Psoas muscle (tissue), 8 donors: ENCODE data around the gene ATG16L2. TPM values are rescaled to one million over a fixed set of nuclear protein-coding genes. Genes with fewer than 3 reads are reported as not detected.

Source experiments
- ATAC-seq, 4 donors: fragments of 200-7000 bp; cut with Tn5 transposase; one replicate each; pipeline ENCODE4 v1.9.1; 2020; ENCODE audit warnings: moderate library complexity in 3 of 4, mild to moderate bottlenecking in 2 of 4
- DNase-seq, 2 donors: peaks; one replicate each; pipeline ENCODE4 v3.0.0-alpha.2; 2020
- H3K27ac ChIP-seq: fragments of 200-600 bp; one replicate; pipeline ENCODE4 v1.8.0; 2022
- H3K27me3 ChIP-seq, 3 donors: fragments of 200-600 bp in 1 of 3; one replicate each; pipeline versions ENCODE4 v1.6.1 to v1.8.0; 2013 to 2022; ENCODE audit warnings: low read length in 2 of 3, mild to moderate bottlenecking in 2 of 3, moderate library complexity in 1 of 3; ENCODE audit not compliant: insufficient read depth in 3 of 3
- H3K36me3 ChIP-seq, 2 donors: fragments of 200-600 bp in 1 of 2; one replicate each; pipeline versions ENCODE4 v1.6.1 to v1.8.0; 2013 to 2022; ENCODE audit warnings: low read depth in 1 of 2, mild to moderate bottlenecking in 1 of 2, moderate library complexity in 1 of 2; ENCODE audit not compliant: insufficient read depth in 1 of 2
- H3K4me1 ChIP-seq: fragments of 200-600 bp; one replicate; pipeline ENCODE4 v1.8.0; 2022
- H3K4me3 ChIP-seq: fragments of 200-600 bp; one replicate; pipeline ENCODE4 v1.8.0; 2022; ENCODE audit warnings: mild to moderate bottlenecking
- H3K9me3 ChIP-seq: fragments of 200-600 bp; one replicate; pipeline ENCODE4 v1.8.0; 2022
- WGBS, 3 donors: extraction: QIAGEN DNeasy Blood & Tissue Kit; methylation state at CpG; one replicate each; pipeline versions ENCODE4 v1.1.6 to v1.1.7; 2013; 5-methylcytosine and 5-hydroxymethylcytosine counted together
- intact Hi-C, 2 donors: fragments of 100-400 bp; cut with DNase I; formaldehyde crosslinking; loops; one replicate each; pipeline versions ENCODE4 v1.11.0 to v1.14.2; 2022
- polyA plus RNA-seq, 3 donors: library from polyadenylated mRNA; stranded (reverse); fragments of 200-250 nt; gene quantifications; one replicate each; pipeline ENCODE4 v1.2.3, GENCODE V29; 2013
- total RNA-seq, 4 donors: library from RNA; stranded (reverse); fragmentation: NEBNext Ultra II Directional in 2 of 4; extraction: Animal tissue kit (Norgen Biotek cat#: 25700) in 2 of 4; gene quantifications; one replicate each; pipeline versions ENCODE4 v1.2.1 to v1.2.4, GENCODE V29; 2021 to 2023
- TF ChIP-seq, protein P1 (sequence below): fragments of 200-600 bp; IDR thresholded peaks from one replicate; pipeline ENCODE4 v1.8.0; 2022; ENCODE audit warnings: antibody characterized with exemption
- donor health status: healthy with polysubstance abuse.
- donor health status: DM: no; HTN: no; CAD: no; lungs with moderate emphysema.
- donor health status: Bipolar disorder and iron deficiency.
- donor health status: healthy.
- donor health status: DM: yes; HTN: yes; CAD: no.
- donor health status: DM: no; HTN: no; CAD: no.
- donor health status: DM: no; HTN: no; CAD: no.
- donor health status: DM: yes; HTN: yes; CAD: no.

ATG16L2 gene
- total and polyA plus RNA-seq, 7 donors = 3.9 to 9.6 (median 4.9) TPM

DNA sequence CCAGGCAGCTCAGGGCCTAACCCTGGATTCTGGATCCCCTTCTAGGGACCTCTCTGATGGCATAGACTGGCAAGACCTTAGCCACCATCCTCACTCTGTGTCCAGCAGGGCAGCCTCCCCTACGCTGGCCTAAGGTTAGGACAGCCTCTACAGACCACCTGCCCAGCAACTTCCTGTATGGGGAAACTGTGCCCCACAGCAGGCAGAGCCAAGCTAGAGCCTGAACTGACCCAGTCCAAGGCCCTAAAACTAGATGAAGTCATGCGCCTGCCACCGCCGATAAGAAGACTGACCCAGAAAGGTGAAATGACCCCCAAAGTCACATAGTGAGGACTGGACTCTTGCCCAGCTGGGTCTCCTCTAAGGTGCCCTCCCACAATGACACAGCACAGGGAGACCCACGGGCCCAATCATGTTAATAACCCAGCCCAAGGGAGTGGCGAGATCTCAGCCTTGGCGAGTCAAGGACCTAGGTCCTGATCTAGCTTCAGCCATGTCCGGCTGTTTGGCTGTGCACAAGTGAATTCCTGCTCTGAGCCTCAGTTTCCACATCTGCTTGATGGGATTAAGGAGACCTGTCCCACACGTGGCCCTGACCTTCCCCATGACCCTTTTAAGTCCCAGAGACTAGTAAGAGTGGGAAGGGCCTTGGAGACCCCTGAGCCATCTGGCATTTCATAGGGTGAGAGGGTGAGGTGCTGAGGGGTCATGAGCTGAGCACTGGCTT, 37.9 kb upstream of the ATG16L2 start:
- TF ChIP-seq, protein P1, sequence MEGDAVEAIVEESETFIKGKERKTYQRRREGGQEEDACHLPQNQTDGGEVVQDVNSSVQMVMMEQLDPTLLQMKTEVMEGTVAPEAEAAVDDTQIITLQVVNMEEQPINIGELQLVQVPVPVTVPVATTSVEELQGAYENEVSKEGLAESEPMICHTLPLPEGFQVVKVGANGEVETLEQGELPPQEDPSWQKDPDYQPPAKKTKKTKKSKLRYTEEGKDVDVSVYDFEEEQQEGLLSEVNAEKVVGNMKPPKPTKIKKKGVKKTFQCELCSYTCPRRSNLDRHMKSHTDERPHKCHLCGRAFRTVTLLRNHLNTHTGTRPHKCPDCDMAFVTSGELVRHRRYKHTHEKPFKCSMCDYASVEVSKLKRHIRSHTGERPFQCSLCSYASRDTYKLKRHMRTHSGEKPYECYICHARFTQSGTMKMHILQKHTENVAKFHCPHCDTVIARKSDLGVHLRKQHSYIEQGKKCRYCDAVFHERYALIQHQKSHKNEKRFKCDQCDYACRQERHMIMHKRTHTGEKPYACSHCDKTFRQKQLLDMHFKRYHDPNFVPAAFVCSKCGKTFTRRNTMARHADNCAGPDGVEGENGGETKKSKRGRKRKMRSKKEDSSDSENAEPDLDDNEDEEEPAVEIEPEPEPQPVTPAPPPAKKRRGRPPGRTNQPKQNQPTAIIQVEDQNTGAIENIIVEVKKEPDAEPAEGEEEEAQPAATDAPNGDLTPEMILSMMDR = no peak
- no peak for DNase-seq
- ATAC-seq = no peak
- intact Hi-C loops = no loop called here
- Histone ChIP-seq H3K27me3 (no peaks in the 10 kb centered on the region), H3K36me3 (no peaks in the 10 kb centered on the region), H3K9me3 (no peaks in the 10 kb centered on the region), H3K4me3 (no peak overlapping the region), H3K4me1 (peaks cover 45% of the 10 kb centered on the region), H3K27ac (no peak overlapping the region)
- 88 to 96% (median 90%) methylated on average over 9 of the region's 9 CpGs for WGBS, 3 donors

- peak overlapping the region; percentile 21 for H3K27ac ChIP-seq
- TF ChIP-seq, protein P1 = no peak
- H3K4me1 ChIP-seq = peaks cover 45% of the 10 kb centered on the region
- ATAC-seq = peak; percentile 7 to 32 (median 15)
- H3K4me3 ChIP-seq = no peak overlapping the region
- H3K27me3 ChIP-seq = no peaks in the 10 kb centered on the region
- H3K36me3 ChIP-seq = no peaks in the 10 kb centered on the region
- 41 to 65% (median 47%) methylated on average over 7 of the region's 7 CpGs for WGBS, 3 donors
- no peak for DNase-seq
- H3K9me3 ChIP-seq = no peaks in the 10 kb centered on the region
- intact Hi-C loops = no loop called here
These were observed 37.1 kb upstream of the ATG16L2 start for GRCh38 chr11:72776844-72777754.

DNA sequence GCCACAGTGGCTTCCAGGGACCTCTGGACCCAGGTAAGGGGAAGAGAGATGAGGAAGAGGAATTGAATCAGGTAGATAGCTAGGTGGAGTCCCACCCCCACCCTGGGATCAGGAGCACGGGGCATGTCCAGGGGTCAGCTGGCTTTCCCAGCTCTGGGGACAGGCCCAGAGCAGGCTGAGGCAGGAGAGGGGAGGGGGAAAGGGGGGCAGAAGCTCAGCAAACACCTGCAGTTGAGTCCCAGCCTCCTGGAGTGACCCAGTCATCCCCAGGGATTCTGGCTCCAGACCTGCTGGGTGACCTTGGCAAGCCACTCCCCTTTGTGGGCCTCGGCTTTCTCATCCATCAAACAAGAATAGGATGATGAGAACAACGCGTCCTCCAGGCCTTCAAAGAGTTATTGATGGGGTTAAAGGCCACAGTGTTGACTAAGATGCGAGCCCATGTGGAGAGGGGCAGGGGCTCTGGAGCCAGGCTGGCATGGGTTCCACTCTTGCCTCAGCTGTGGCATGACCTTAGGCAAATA, 36.4 kb upstream of the ATG16L2 start:
- Histone ChIP-seq H3K9me3 (no peaks in the 10 kb centered on the region), H3K4me3 (no peak overlapping the region), H3K4me1 (peaks cover 42% of the 10 kb centered on the region), H3K27me3 (no peaks in the 10 kb centered on the region), H3K36me3 (no peaks in the 10 kb centered on the region), H3K27ac (peak overlapping the region; percentile 21)
- intact Hi-C loops = no loop called here
- no peak for DNase-seq
- ATAC-seq = no peak
- TF ChIP-seq, protein P1 = no peak
- 58 to 65% (median 60%) methylated on average over 5 of the region's 5 CpGs for WGBS, 3 donors

DNA sequence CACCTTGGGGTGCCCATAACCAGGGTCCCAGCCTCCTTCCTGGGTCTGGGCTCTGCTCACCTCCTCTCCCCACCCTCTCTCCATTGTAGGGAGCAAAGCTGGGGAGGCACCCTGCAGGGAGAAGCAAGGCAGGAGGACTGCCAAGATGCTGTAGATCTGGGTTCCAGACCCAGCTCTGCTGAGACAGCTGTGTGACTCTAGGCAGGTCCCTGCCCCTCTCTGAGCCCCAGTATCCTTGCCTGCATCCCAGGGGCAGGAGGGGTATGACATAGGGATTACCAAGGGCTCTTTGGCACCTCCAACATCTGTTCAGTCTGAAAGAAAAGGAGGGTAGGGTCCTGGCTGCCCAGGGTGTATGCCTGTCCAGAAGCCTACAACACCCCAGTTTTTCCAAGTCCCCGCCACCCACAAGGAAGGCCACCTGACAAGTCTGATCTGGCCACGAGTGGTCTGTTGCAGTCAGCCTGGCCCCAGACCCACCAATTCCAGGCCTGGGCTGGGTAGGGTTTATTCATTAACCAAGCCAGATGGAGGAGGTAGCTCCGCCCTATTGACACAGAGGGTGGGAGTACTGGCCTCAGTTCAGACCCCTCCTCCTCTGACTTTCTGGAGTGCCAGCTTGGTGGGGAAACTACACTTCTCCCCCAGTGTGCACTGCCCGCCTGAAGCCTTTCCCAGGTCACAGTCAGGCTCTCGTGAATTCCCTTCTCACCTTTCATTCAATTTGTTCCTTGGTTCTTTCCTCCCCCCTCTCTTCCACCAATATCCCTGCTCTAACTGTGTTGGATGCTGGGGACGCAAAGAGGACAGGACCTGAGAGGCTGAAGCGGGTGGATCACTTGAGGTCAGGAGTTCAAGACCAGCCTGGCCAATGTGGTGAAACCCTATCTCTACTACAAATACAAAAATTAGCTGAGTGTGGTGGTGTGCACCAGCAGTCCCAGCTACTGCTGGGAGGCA, 35.4 kb upstream of the ATG16L2 start:
- TF ChIP-seq, protein P1 = no peak
- Histone ChIP-seq H3K4me3 (no peak overlapping the region), H3K27ac (no peak overlapping the region), H3K27me3 (no peaks in the 10 kb centered on the region), H3K36me3 (no peaks in the 10 kb centered on the region), H3K4me1 (peaks cover 33% of the 10 kb centered on the region), H3K9me3 (no peaks in the 10 kb centered on the region)
- ATAC-seq = no peak
- no peak for DNase-seq
- intact Hi-C loops = no loop called here
- 85 to 94% (median 91%) methylated on average over 7 of the region's 7 CpGs for WGBS, 3 donors
